ENCODE data around the gene RNU11.
"Not testable (repeated sequence)": the region's sequence is repeated elsewhere in the genome, so short reads cannot be mapped to it uniquely, and the experiment has no call there.

RNU11 gene

GRCh38 chr1:28682840-28683239 is 34.4 kb downstream of the RNU11 start:
- TF ChIP-seq POLR2A (IDR thresholded peaks at IDR 0.05; ENCODE audit: low read length) (no peak), GATA1 (IDR thresholded peaks at IDR 0.05; ENCODE audit: low read depth, low read length) (no peak)
- DNase-seq = no peak

DNA sequence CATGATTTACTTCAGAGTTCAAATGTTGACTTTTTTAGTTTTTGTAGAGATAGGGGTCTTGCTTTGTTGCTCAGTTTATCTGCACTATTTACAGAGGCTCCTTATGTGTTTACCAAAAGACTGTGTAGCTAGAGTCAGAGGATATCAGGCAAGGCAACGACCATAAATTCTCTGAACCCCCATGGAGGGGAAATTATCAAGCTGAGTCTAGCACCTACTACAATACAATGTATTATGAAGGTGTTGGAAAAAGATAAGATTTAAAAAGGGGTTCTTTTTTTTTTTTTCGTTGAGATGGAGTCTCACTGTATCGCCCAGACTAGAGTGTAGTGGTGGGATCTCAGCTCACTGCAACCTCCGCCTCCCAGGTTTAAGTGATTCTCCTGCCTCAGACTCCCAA is 36.5 kb downstream of the RNU11 start:
- TF ChIP-seq POLR2A (IDR thresholded peaks at IDR 0.05; ENCODE audit: low read length) = no peak
- no peak for TF ChIP-seq GATA1 (IDR thresholded peaks at IDR 0.05; ENCODE audit: low read depth, low read length)
- no peak for DNase-seq

GRCh38 chr1:28691627-28692026 is 43.2 kb downstream of the RNU11 start:
- not testable (repeated sequence) for DNase-seq

All from erythroblast (primary cell).